ENCODE results near the gene LEMD2.

The LEMD2 gene

DNA sequence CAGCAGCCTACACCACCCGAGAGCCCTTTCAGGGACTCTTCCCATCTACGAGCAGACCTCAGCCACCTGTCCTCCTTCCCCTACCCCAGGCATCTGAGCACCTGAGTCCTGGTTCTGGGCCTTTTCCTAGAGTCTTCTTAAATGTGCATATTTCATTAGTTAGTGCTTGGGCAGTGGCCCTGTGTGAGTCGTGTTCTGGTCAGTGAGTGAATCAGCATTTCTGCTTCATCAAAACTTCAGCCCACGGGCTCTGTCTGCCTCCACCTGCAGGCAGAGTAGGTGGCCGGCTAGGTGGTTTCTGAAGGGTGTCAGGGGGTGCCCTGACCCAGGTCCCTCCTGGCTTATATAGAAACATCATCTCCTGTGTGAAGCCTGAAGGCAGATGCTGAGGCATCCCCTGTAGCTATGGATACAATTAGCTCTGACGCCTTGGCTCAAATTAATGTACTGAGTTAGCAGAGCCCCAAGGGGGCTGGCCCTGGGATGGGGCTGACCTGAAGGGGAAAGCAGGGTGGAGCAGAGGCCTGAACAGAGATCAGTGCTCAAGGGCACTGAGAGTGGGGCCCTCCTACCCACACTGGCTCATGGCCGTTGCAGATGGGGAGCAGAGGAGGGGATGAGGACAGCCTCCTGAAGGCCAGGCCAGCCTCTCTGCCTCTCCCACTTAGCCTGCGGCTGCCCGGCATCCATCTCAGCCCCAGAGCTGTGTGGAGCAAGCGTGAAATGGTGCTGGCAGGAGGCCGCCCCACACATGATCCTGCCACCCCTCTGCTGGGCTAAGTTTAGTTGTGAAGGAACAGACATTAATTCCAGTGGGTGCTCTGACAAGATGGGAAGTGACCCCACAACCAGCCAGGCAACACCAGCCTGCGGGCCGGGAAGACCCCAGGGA lies 55.9 kb downstream of the LEMD2 start:
- DNase-seq = no peak

DNA sequence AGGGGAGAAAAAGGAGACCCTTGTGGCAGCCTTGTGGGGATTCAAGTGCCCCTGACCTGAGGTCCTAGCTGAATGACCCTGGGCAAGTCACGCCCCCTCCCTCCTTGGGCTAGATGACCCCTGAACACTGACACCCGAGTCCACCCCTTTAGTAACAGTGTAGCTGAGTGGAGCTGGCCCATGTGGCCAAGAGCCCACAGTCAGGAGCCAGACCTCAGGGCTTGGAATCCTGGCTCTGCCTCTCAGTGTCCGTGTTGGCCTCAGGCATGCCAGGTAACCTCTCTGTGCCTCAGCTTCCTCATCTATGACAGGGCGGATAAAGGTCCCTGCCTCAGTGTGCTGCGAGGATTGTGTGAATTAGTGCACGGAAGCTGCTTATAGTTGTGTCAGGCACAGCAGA lies 56.5 kb downstream of the LEMD2 start:
- DNase-seq = no peak

DNA sequence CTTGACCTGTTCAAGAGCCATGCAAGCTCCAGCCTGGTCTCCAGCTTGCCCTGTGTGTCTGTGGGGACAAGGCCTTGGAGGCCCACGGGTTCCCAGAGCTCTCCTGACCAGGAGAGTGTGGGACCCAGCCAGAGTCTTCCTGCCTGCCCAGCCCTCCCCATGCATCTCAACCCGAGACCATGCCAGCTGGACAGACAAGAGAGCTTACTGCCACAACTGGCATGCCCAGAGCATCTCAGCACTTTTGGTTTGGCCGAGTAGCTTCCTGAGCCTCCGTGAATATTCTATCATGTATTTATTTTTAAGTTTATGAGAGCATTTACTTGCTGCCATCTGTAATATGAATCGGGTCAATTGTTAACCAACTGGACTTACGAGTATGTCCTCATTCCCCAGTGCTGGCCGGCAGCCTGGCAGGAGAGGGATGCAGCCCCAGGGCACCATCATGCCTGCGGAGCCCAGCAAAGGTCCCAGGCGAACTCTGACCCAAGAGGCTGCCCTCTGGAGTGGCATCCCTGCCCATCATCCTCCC lies 57.1 kb downstream of the LEMD2 start:
- no peak for DNase-seq

DNA sequence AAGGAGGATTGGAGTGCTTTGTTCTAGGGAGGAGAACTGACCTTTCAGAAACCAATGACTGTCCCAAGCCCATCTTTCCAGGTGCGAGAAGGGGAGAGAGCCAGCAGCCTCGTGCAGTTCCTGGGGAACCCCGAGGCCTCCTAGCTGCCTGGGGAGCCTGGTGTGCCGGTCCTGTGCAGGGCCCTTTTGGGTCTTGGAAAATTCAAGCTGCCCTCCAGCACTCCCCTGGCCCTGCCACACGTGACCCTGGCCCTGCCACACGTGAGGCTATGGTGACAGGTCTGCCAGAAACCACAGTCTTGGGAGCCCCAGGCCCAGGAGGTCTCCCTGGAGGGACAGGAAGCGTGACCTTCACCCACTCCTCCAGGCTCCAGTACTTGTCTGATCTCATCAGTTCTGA lies 57.9 kb downstream of the LEMD2 start:
- no peak for DNase-seq

DNA sequence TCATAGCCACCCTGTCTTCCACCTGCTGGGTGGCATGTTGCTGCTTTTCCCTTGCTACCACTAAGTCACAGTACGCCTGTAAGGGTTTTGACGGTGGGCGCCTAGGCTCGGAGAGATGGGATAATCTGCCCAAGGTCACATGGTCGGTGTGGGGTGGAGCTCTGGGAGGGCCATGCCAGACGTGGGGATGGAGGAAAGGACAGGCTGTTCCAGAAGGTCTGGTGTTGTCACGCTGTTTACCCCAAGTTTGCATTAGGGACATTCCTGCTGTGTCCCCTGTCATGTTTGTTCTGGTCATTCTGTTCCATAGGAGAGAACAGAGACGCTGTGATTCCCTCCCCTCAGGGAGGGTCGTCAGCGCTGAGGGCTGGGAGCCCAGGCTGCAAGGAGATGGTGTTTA lies 58.3 kb downstream of the LEMD2 start:
- DNase-seq = no peak

DNA sequence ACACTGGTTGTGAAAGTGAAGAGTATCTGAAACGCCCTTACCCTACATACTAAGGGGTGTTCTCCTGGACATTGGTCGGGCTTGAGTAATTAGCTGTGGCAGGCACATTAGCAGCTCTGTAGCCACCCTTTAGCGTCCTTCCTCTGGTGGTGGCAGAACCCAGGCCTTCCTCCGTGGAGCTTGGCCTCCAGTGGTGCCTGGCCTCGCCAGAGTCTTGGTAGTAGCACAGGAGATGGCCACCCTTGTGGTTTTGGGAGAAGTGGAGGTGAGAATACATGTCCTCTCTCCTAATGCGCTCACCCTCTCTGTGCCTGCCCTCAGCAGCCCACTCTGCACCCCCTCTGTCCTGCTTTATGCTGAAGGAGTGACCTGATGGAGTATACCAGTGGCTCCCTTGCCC lies 59.9 kb downstream of the LEMD2 start:
- no peak for DNase-seq

DNA sequence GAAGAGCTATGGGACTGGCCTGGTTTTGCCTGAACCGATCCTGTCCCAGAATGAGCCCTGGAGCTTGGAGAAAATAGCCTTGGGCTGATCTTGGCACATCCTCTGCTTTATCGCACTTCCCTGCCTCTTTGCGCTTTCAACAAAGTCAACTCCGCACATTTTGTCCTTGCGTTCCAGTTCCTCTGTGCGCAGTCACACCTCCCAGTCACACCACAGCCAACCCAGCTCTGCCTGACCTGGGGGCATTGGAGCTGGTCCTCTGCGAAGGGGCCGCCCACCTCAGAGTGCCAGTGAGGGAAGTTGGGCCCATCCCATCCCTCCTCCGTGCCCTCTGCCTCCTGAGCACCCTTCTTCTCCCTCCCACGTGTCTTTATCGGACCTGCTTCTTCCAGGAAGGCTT lies 60.5 kb downstream of the LEMD2 start:
- DNase-seq = no peak

DNA sequence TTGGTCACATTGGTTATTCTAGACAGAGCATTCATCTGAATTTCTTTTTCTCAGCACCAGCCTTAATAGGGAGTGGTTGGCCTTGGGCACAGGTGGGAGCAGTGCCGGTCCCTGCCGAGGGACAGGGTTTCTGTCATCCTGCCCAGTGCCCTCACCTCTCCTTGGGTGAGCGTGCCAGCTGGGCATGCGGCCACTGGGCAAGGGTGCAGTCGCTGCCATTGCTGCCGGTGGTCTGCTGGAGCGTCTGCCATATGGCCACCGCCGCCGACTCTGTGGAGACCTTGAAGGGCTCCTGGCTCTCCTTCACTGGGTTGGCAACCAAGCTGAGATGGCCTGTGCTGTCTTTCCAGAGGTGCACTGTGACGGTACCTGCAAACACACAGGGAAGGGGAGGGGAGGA lies 61.0 kb downstream of the LEMD2 start:
- DNase-seq = no peak

DNA sequence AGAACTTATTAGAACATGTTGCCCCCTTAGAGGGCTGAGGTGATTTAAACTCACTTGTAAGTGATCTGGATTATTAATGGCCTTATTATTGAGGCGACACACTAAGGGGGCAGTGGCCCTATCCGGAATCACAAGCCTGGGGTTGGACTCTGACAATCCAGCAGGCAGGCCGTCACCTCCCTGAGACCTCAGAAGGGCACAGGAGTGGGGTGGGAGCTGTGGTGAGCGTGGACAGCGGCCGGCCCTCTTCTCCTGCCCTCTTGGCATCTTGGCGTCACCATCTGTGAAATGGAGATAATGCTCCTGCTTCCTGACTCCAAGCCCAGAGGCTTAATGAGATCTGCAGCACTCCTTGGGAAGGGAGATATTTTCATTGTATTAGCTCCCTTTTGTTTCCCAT lies 61.8 kb downstream of the LEMD2 start:
- DNase-seq = no peak

DNA sequence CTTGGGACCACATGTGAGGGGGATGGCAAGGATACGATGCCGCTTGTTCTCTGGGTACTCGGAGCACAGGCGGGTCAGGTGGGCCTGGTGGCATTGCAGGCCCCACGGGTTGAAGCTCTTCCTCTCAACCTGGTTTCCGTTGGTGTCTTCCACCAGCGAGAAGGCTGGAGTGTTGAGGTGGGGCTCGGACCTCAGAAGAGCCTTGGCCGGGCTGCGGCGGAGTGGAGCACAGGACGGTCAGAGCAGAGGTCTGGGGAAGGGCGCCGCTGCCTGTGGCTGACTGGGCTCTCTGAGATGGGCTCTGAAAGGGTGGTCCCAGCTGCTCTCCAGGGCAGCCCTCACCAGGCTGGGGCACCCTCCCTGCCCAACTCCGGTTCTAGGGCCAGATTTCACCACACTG lies 62.2 kb downstream of the LEMD2 start:
- DNase-seq = no peak

DNA sequence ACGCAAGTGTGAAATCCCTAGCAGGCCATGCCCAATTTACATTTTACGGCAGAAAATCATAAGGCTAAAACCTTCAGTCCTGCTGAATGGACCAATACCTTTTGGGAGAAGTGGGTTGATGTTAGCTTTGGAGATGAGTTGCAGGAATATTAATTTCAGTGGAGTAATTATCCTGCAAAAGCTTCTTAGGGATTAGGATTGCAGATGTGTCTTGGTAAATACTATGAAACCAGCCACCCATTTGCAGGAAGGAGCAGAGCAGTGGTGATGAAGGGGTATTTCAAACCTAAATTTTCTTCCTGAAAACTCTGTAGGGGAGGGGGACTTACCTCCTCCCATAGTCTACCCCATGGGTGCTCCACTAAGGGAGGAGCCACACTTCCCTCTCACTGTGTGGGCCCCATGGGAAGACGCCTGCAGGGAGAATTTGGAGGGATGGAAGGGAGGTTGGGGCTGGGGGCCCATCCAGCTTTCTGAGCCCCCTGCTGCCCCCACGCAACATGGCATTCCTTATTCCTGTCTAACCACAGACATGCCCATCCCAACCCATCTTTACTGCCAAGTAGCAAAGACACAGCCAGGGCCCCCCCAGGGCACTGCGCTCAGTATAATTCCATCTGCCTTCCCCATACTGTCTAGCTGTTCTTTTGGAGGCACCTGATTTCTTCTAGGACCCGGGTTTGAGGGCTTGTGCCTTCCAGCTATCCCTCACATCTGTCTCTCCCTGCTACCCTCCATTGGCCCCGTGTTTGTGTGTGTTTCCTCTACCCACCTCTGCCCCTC lies 62.8 kb downstream of the LEMD2 start:
- DNase-seq = no peak

DNA sequence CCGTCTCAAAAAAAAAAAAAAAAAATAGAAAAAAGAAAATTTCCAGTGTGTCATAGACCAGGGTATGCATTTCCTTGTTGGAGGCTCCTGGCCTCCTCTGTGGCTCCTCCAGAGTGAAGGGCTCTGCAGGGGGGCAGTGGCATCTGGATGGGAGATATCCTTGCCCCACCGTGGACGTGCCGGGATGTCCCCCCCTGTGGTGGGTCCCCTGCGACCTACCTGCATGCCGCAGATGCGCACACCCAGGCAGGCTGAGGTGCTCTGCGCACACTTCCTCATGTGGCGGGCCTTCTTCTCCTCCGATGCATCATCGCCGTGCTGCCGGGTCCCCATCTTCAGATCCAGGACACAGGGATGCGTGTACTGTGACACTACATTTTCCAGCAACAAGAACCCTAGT lies 63.7 kb downstream of the LEMD2 start:
- no peak for DNase-seq

DNA sequence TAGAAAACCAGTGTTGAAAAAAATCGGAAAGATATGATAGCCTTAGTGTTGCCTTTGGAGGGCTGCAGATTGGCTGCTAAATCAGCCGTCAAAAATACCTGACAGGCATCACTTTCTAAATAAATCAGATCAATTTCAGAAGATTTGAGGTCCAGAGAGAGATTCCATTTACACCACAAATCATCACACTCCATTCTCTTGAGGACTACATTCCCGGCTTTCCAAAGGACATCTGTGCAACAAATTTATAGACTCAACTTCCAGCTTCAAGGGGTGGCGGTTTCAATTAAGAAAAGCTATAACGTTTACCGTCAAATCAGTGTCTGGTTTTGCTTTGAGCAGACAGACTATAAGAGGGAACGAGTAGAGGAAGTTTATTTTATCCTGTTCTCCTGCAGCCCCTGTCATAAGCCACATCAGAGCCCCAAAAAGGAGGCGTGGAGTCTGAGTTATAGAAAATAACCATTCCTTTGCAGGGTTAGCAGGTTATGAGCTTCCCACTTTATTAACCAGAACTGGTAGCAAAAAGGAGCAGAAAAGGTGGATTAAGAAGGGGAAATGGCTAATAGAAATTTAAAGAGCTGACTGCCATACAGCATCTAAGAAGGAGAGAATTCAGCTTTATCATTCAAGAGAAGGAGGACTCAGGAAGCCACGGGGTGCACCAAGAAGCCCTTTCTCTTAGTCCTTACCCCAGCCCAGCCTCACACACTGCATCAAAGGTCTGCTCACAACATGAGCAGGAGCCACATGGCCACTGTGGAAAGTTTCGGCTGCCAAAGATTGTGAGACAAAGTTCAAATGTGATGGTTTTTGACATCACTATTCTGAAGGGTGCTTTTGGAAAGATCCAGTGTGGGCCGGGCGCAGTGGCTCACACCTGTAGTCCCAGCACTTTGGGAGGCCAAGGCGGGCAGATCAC lies 64.6 kb downstream of the LEMD2 start:
- DNase-seq = no peak

DNA sequence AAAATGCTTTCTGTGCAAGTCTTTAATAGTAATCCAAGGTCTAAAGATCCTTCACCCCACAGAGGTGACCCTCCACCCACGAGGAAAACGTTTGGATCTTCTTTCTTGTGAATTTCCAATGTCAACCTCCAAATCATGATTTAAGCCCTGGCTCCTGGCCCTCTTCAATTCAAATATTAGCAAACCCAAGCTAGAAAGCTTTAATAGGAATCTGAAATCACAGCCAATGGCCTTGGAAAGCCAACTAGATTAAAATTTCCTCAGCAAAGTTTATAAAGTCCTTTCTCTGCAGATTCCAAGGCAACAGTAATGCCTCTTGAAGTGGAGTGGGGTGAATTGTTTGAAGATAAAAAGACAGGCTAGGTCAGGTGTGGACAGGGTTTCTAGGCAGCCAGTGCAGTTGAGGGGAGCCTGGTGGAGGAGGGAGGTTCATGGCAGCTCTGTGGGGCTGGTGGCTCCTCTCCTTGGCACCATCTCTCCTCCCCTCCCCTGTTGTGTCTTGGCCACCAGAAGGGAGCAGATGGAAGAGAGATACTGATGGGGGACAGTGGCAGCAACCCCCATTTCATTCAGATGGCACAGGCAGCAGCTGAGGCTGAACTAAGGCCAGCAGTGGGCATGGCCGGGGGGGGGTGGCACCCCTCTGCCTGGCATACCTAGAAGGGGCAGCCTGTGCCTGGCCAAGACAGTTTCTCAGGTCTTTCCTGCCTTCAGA lies 65.4 kb downstream of the LEMD2 start:
- no peak for DNase-seq

DNA sequence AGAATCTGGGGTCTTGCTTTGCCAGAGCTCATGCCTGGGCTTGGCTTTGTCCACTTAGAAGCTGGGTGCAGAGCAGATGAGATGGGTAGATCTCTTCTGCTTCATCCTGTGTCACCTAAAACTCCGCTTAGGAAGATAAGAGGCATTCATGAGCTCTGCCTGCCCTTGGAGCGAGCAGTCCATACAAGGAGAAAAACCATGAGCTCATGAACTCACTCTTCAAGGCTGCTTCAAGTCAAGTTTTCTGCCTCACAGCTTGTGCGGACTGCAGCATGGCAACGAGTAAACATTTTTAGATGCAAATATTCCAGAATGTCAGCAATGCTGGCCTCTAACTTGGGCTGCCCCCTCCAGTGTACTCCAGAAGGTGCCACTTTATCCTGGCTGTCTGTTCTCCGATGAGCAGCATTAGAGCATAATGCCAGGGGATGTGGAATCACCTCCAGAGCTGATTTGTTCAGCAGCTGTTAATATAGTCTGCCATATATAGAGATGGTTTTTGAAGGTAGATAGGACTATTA lies 66.8 kb downstream of the LEMD2 start:
- DNase-seq = no peak

DNA sequence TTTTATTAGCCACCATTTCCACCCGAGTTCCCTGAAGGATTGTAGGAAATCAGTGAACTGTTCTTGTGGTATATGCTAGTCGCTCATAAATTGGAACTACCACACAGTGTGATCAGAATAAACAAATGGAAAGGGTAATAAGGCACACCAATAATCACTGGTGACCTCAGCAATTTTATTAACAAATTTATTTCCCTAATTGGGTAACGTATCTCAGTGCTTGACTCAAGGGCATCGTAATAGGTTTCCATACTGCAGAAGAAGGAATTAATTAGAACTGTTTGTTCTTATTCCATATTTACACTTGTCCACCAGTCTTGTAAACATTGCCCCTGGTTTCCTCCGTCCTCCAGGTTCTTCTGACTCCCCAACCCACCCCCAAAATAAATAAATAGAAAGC lies 67.4 kb downstream of the LEMD2 start:
- no peak for DNase-seq

Data from NCI-H2107 (cell line).